Adrenal gland (tissue), 12 donors: ENCODE measurements around the gene SCLY. TPM values are rescaled to one million over a fixed set of nuclear protein-coding genes. Genes with fewer than 3 reads are reported as not detected.
A peak's percentile ranks its signal among the peaks of the same experiment; 100 is the strongest.

Source experiments
- DNase-seq, 7 donors: peaks; one replicate each; pipeline ENCODE4 v3.0.0-alpha.2; 2019 to 2020
- H3K27ac ChIP-seq, 5 donors: fragments of 200-600 bp; sonication (generic) in 4 of 5; 1 replicate in 3 of 5; 2 replicates in 2 of 5; pipeline versions ENCODE4 v1.5.1 to v1.8.0; 2016 to 2020; ENCODE audit warnings: mild to moderate bottlenecking in 1 of 5
- H3K27me3 ChIP-seq: fragments of 200-600 bp; 2 replicates; pipeline ENCODE4 v1.8.0; 2021
- H3K36me3 ChIP-seq, 2 donors: fragments of 200-600 bp; replicated peaks in 1 of 2; 1 replicate in 1 of 2; 2 replicates in 1 of 2; pipeline versions ENCODE4 v1.5.1 to v1.8.0; 2018 to 2022
- H3K4me1 ChIP-seq, 2 donors: fragments of 200-600 bp; replicated peaks in 1 of 2; 1 replicate in 1 of 2; 2 replicates in 1 of 2; pipeline versions ENCODE4 v1.5.1 to v1.8.0; 2018 to 2021
- H3K4me3 ChIP-seq, 4 donors: fragments of 200-600 bp; sonication (generic) in 3 of 4; one replicate each; pipeline ENCODE4 v1.5.1; 2016 to 2018
- H3K9me3 ChIP-seq, 3 donors: fragments of 200-600 bp; sonication (generic) in 1 of 3; replicated peaks in 1 of 3; 1 replicate in 2 of 3; 2 replicates in 1 of 3; pipeline versions ENCODE4 v1.5.1 to v1.8.0; 2016 to 2021
- POLR2A ChIP-seq, 2 donors: fragments of 450-650 bp; IDR thresholded peaks; one replicate each; pipeline ENCODE4 v1.6.1; 2017; ENCODE audit warnings: antibody characterized with exemption in 2 of 2, mild to moderate bottlenecking in 2 of 2, moderate library complexity in 1 of 2
- WGBS, 4 donors: extraction: QIAGEN DNeasy Blood & Tissue Kit in 2 of 4; methylation state at CpG; one replicate each; pipeline versions ENCODE4 v1.1.5 to v1.1.7; 2013 to 2017; 5-methylcytosine and 5-hydroxymethylcytosine counted together
- intact Hi-C, 2 donors: fragments of 100-400 bp; cut with DNase I; formaldehyde crosslinking; loops; one replicate each; pipeline versions ENCODE4 v1.14.1 to v1.15.0; 2022 to 2023
- polyA plus RNA-seq, 3 donors: library from polyadenylated mRNA; stranded (reverse); fragments of 200-250 nt in 2 of 3; fragments of 350-450 nt in 1 of 3; fragmentation: Illumina TruSeq in 1 of 3; extraction: RNeasy Lipid Tissue Mini Kit (QIAGEN cat#74804) in 1 of 3; gene quantifications; one replicate each; pipeline ENCODE4 v1.2.3, GENCODE V29; 2013 to 2014
- total RNA-seq, 9 donors: library from RNA; depleted of rRNA in 4 of 9; stranded (reverse); fragments of >200 nt in 4 of 9; fragments of 120-200 nt in 1 of 9; fragmentation: NEBNext Ultra II Directional in 1 of 9; extraction: Animal tissue kit (Norgen Biotek cat#: 25700) in 1 of 9; gene quantifications; one replicate each; pipeline versions ENCODE4 v1.1.0 to v1.2.4, GENCODE V29; 2013 to 2023
- TF ChIP-seq, protein P1 (sequence below), 6 experiments: fragments of 450-650 bp in 4 of 6; fragments of 200-600 bp in 2 of 6; sonication (generic) in 1 of 6; IDR thresholded peaks; 1 replicate in 5 of 6; 2 replicates in 1 of 6; pipeline versions ENCODE4 v1.5.1 to v1.8.0; 2016 to 2021; ENCODE audit warnings: antibody characterized with exemption in 6 of 6, mild to moderate bottlenecking in 2 of 6, moderate library complexity in 1 of 6
- donor health status: healthy with polysubstance abuse.
- donor health status: Bipolar disorder and iron deficiency.
- donor health status: DM: yes; HTN: yes; CAD: no.
- donor health status: DM: no; HTN: no; CAD: no.
- donor health status: DM: no; HTN: no; CAD: no.
- donor health status: DM: yes; HTN: yes; CAD: no.

SCLY gene
- total and polyA plus RNA-seq, 12 donors: 2.4 to 11.0 (median 8.0) TPM

DNA sequence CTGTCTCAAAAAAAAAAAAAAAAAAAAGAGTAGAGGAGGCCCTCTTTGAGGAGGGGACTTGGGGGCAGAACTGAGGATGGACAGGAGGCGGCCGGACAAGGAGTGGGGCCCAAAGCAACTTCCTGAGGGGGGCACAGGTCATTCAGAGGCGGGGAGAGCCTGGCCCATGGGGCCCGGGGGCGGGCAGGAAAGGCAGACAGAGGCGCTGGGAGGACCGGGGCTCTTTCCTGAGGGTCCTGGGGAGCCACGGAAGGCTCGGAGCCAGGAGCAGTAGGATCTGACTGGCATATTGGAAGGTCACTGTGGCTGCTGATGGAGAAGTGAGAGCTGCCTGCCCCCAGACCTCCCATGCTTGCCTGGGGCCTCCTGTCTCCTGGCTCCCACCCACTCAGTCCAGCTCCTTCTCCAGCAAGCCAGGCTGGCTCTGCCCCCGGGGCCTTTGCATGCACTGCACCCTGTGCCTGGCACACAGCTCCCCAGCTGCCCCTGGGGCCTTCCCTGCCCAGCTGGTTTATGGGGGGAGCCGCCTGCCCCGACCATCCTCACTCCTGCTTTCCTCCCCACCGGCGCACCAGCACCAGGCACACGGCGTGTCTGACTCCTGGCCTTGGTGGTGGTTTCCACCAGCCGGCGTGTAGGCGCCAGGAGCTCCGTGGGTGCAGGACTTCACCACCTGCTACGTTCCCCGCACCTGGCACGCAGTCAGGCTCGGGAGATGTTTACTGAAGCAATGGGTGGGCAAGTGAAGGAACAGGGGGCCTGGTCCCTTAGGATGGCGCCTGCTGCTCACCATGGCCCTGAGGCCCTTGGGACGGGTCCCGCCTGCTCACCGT, 44.9 kb downstream of the SCLY start:
- Histone ChIP-seq H3K27me3 (no peaks in the 10 kb centered on the region), H3K9me3 (no peaks in the 10 kb centered on the region), H3K4me1 (peaks cover 0 to 7% of the 10 kb centered on the region in 2 donors), H3K4me3 (no peak overlapping the region), H3K36me3 (no peaks in the 10 kb centered on the region), H3K27ac (no peak overlapping the region)
- DNase-seq: peak in 1 of 7 donors; percentile 6
- WGBS, 4 donors: 79 to 92% (median 88%) methylated on average over 11 to 28 of the region's 28 CpGs
- no peak for TF ChIP-seq POLR2A (IDR thresholded peaks at IDR 0.05)
- TF ChIP-seq, protein P1, sequence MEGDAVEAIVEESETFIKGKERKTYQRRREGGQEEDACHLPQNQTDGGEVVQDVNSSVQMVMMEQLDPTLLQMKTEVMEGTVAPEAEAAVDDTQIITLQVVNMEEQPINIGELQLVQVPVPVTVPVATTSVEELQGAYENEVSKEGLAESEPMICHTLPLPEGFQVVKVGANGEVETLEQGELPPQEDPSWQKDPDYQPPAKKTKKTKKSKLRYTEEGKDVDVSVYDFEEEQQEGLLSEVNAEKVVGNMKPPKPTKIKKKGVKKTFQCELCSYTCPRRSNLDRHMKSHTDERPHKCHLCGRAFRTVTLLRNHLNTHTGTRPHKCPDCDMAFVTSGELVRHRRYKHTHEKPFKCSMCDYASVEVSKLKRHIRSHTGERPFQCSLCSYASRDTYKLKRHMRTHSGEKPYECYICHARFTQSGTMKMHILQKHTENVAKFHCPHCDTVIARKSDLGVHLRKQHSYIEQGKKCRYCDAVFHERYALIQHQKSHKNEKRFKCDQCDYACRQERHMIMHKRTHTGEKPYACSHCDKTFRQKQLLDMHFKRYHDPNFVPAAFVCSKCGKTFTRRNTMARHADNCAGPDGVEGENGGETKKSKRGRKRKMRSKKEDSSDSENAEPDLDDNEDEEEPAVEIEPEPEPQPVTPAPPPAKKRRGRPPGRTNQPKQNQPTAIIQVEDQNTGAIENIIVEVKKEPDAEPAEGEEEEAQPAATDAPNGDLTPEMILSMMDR (IDR thresholded peaks at IDR 0.05): no peak
- intact Hi-C loops: no loop called here

DNA sequence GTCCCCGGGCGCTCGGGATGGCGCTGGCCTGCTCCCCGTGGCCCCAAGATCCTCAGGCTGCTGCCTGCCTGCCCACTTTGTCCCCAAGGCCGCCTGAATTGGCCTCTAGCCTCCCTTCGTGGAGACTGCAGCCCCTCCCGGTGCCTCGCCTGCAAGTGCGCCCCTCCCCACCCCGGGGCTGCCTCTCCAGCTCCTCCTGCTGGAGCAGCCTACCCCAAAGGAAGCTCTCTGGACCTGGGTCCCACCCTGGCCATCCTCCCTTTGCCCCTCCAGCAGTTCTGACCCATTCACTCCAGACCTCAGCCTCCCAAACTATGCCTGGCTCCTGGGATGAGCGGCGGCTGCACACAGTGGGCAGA, 45.5 kb downstream of the SCLY start:
- DNase-seq: peak in 1 of 7 donors; percentile 4
- TF ChIP-seq, protein P1 (IDR thresholded peaks at IDR 0.05): no peak
- no peak for TF ChIP-seq POLR2A (IDR thresholded peaks at IDR 0.05)

DNA sequence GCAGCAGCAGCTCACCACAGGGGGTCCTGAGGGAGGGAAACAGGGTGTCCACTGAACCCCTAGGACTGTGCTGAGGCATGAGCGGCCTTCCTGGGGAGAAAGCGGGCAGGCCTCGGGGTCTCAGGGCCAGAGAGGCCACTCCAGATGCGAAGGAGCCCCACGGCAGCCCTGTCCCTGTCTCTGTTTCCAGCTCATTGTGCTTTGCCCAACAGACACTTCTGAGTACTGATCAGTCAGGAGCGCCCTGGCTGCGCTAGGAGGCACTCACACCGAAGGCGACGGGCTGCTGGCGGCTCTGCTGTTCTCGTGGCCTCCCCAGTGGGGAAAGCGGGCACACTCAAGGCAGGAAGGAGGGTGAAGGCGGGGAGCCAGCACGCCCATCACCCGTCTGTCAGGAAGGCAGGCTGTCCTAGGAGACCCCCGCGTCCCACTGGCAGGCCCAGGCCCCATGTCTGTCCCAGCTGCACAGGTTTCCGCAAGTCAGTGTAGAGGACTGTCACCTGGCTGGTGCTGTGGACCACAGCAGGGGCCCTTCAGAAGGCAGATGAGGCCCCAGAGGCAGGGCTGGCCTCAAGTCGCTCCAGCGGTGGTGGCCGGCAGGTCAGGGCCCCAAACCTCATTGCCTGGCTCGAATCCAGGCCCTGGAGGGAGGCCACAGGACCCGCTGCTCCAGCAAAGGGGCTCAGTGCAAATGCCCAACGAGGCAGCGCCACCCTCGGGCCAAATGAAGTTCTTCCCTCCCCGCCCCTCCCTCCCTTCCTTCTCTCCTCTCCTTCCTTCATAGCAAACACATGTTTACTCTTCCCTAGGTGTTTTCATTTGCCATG, 46.1 kb downstream of the SCLY start:
- H3K27me3 ChIP-seq: no peaks in the 10 kb centered on the region
- peaks cover 0 to 7% of the 10 kb centered on the region in 2 donors for H3K4me1 ChIP-seq
- H3K36me3 ChIP-seq: no peaks in the 10 kb centered on the region
- TF ChIP-seq POLR2A (IDR thresholded peaks at IDR 0.05): no peak
- intact Hi-C loops: no loop called here
- no peaks in the 10 kb centered on the region for H3K9me3 ChIP-seq
- peak in 1 of 7 donors; percentile 15 for DNase-seq
- no peak overlapping the region for H3K27ac ChIP-seq
- no peak overlapping the region for H3K4me3 ChIP-seq
- 65 to 86% (median 80%) methylated on average over 17 to 28 of the region's 28 CpGs for WGBS, 4 donors

More for the DNA sequence above, 45.5 kb downstream of the SCLY start:
- intact Hi-C loops: no loop called here
- 79 to 88% (median 81%) methylated on average over 7 to 13 of the region's 13 CpGs; no CpG with 5 or more reads in 1 of the 4 donors for WGBS, 4 donors
- H3K36me3 ChIP-seq: no peaks in the 10 kb centered on the region
- H3K4me3 ChIP-seq: no peak overlapping the region
- no peaks in the 10 kb centered on the region for H3K27me3 ChIP-seq
- peaks cover 0 to 7% of the 10 kb centered on the region in 2 donors for H3K4me1 ChIP-seq
- no peaks in the 10 kb centered on the region for H3K9me3 ChIP-seq
- H3K27ac ChIP-seq: no peak overlapping the region

DNA sequence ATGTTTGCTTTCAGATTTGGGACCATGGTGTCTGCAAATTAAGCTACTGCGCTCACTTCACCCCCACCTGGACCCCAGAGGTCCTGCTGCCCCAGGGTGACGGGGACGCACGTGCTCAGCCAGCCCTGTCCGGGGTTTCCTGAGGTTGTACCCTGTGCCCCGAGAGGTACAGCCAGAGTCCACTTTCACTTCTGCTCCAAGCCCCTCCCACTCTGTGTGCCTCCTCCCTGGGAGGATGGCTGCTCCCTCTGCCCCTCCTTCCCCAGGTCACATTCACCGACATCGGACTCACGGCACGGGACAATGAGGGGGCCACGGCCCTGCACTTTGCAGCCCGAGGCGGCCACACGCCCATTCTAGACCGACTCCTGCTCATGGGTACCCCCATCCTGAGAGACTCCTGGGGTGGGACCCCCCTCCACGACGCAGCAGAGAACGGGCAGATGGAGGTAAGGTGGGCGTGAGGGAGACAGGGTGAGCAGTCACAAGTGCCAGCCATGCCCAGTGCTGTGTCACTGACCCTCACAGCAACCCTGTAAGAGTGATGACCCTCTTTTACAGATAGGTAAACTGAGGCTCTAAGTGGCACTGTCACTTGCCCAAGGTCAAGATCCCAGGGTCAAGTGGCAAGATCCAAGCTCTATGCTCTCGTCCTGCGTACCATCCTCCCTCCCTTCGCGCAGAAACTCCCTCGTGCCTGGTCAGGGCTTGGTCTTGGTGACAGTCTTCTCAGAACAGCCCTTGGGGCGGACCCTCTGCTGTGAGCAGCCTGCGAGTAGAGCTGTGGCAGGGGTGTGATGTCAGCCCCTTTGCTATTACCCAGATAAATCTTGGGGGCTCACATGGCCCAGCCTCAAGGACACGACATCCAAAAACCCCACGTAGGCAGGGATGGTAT, 47.0 kb downstream of the SCLY start:
- 84 to 91% (median 86%) methylated on average over 27 to 28 of the region's 28 CpGs for WGBS, 4 donors
- intact Hi-C loops: no loop called here

More for the DNA sequence above, 47.0 kb downstream of the SCLY start:
- no peaks in the 10 kb centered on the region for H3K9me3 ChIP-seq
- peaks cover 0 to 7% of the 10 kb centered on the region in 2 donors for H3K4me1 ChIP-seq
- H3K4me3 ChIP-seq: no peak overlapping the region
- H3K36me3 ChIP-seq: no peaks in the 10 kb centered on the region
- no peak for TF ChIP-seq POLR2A (IDR thresholded peaks at IDR 0.05)
- TF ChIP-seq, protein P1 (IDR thresholded peaks at IDR 0.05): no peak
- DNase-seq: peak in 2 of 7 donors; percentile 15 to 16
- no peaks in the 10 kb centered on the region for H3K27me3 ChIP-seq
- H3K27ac ChIP-seq: no peak overlapping the region
